AG09309 (cell line): ENCODE data around the gene JARID2.
A peak's percentile ranks its signal among the peaks of the same experiment; 100 is the strongest.

ENCODE experiments used
- DNase-seq: peaks from one replicate; pipeline ENCODE4 v3.0.0-alpha.2; 2010; ENCODE audit warnings: low read depth
- H3K4me3 ChIP-seq: 2 replicates; pipeline ENCODE4 v1.5.1; 2011; ENCODE audit warnings: mild to moderate bottlenecking, low read depth, low read length, moderate library complexity; ENCODE audit not compliant: control insufficient read depth
- TF ChIP-seq, protein P1 (sequence below): IDR thresholded peaks from 2 replicates; pipeline ENCODE4 v1.5.1; 2011; ENCODE audit warnings: mild to moderate bottlenecking, low read depth, low read length, inconsistent platforms; ENCODE audit not compliant: insufficient read depth, control insufficient read depth; ENCODE audit errors: missing control alignments

The JARID2 gene

GRCh38 chr6:15344192-15344519 is 98.3 kb downstream of the JARID2 start:
- no peak overlapping the region for H3K4me3 ChIP-seq
- TF ChIP-seq, protein P1, sequence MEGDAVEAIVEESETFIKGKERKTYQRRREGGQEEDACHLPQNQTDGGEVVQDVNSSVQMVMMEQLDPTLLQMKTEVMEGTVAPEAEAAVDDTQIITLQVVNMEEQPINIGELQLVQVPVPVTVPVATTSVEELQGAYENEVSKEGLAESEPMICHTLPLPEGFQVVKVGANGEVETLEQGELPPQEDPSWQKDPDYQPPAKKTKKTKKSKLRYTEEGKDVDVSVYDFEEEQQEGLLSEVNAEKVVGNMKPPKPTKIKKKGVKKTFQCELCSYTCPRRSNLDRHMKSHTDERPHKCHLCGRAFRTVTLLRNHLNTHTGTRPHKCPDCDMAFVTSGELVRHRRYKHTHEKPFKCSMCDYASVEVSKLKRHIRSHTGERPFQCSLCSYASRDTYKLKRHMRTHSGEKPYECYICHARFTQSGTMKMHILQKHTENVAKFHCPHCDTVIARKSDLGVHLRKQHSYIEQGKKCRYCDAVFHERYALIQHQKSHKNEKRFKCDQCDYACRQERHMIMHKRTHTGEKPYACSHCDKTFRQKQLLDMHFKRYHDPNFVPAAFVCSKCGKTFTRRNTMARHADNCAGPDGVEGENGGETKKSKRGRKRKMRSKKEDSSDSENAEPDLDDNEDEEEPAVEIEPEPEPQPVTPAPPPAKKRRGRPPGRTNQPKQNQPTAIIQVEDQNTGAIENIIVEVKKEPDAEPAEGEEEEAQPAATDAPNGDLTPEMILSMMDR: no peak

GRCh38 chr6:15344831-15345230 is 99.0 kb downstream of the JARID2 start:
- TF ChIP-seq, protein P1: no peak
- no peak overlapping the region for H3K4me3 ChIP-seq
- DNase-seq: no peak

More at GRCh38 chr6:15344192-15344519, 98.3 kb downstream of the JARID2 start:
- DNase-seq: no peak

DNA sequence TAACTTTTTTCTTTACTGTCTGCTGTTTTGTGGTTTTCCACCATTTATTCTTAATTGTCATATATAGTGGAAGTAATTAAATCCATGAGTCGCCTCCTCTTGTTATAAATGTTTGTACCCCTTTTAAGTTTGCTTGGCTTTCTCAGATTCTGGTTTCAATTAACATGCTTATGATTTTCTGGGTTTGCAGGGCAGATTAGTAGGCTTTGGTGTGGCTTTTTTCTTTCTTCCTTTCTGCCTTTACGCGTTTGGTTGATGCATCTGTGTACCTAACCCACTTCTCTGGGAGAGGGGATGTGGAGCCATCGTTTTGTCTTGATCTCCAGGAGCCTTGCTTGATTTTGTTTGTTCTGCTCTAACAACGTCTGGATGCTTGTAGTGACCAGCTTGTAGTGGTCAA is 100.4 kb downstream of the JARID2 start:
- TF ChIP-seq, protein P1: no peak
- DNase-seq: no peak
- no peak overlapping the region for H3K4me3 ChIP-seq

DNA sequence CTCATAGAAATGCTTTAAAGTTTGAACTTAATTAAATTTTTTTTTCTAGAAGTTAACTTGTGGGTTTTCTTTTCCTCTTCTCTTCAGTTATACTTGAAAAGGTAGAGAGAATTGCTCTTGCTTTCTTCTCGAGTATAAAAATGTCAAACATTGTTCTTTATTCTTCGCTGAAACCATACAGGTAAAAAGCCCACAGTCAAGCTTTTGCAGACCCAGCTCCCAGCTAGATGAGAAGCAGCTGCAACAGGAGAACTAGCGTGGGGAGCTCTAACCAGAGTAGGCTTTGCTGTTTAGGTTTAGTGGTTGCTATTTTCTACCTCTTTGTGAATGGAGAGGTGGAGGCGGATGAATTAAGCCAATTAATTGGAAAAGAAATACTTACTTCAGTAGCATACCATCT is 102.7 kb downstream of the JARID2 start:
- no peak overlapping the region for H3K4me3 ChIP-seq
- TF ChIP-seq, protein P1: no peak
- DNase-seq: no peak

DNA sequence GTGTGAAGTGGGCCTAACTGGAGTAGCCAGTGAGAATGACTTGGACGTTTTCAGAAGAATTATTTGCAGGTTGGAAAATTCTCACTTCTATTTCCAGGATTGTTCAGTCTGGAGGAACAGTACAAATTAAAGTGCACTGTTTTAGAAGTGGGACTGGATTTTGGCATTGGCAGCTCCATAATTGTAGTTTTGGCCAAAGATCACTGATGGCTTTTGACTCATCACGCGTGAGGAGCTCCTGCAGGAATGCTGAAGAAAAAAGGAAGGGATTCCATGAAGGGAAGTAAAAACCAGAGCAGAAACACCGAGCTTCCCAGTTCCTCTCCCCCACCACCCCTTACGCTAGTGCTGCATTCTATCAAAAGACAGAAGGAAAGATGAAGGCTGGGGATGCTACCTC is 103.5 kb downstream of the JARID2 start:
- TF ChIP-seq, protein P1: no peak
- no peak overlapping the region for H3K4me3 ChIP-seq
- no peak for DNase-seq

DNA sequence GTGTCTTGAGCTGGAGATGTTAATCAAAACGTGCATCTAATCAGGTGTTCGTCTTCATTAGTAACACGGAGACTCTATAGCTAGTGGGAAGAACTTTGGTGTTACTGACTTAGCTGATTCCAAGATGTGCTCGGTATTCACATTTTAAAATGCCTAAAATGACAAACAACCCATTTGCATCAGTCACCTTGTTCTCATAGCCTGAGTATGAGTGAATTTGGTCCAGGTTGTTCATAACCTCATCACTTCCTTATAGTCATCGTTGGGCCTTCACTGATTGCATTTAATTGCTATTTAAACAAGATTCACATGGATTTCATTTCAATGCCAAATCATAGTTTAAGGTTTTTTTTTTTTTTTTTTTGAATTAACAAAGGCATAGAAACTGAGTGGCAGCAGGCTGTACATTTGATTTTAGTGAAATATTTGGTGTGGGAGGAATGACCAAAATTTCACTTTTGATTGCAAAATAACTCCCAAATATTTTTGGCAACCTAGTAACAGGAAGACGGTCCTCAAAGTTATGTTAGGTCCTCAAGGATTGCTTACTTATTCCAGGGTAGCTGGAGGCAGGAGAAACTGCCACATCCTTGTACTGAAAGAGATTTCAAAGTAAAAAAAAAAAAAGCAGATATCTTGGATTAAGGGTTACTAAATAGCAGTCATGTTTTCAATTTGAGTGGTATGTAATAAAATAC is 104.7 kb downstream of the JARID2 start:
- TF ChIP-seq, protein P1: no peak
- DNase-seq: no peak
- no peak overlapping the region for H3K4me3 ChIP-seq

DNA sequence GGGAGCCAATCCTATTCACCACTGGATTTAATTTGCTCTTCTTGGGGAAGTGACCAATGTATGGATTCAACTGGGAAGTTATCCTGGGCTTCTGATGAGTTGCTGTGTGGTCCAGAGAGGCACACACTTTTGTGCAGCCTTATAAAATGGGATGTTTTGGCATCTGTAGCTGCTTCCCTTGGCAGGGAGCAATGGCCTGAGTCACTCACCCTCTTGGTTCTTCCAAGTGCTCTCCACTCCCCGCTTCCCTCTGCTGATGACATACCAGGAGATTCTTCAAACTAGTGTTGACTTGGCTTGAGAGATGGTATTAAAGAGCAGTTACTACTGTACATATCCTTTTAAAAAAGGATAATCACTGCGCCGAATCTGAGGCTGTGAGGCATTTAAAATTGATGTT is 105.8 kb downstream of the JARID2 start:
- no peak overlapping the region for H3K4me3 ChIP-seq
- peak; percentile 80 for DNase-seq
- TF ChIP-seq, protein P1: no peak
